Activated naive CD4-positive, alpha-beta T cell treated with anti-CD3 and anti-CD28 coated beads, Interleukin-2, amount 50 U/mL, for 16 hours (primary cell): Measurements from ENCODE around the gene ZAP70.

ENCODE experiments used
- DNase-seq: peaks from one replicate; pipeline ENCODE4 v3.0.0-alpha.2; 2020

ZAP70 gene

GRCh38 chr2:97755491-97755890 lies 42.1 kb downstream of the ZAP70 start:
- DNase-seq: no peak

DNA sequence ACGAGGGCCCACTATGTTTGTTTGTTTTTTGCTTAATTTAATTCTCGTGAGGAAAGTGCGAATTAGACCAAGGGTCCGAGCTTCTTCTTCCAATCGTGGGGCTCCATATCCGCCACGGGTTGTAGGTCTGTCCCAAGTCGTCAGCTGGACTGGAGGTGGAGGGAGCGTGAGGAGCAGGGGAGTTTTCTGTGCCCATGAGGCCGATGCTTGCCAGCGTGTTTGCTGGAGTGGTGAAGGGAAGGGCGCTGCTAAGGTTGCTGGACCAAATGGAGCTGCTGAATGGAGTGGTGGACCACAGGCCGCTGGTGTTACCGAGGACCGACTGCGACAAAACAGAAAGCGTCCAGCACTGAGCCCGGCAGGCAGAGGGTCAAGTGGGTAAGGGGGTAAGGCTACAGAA lies 43.7 kb downstream of the ZAP70 start:
- no peak for DNase-seq

- no peak for DNase-seq
Measured at GRCh38 chr2:97758131-97758705, 44.8 kb downstream of the ZAP70 start.

- DNase-seq: no peak
Measured at GRCh38 chr2:97759727-97760407, 46.5 kb downstream of the ZAP70 start.

GRCh38 chr2:97760480-97761049 lies 47.2 kb downstream of the ZAP70 start:
- no peak for DNase-seq

GRCh38 chr2:97761192-97761591 lies 47.8 kb downstream of the ZAP70 start:
- peak; percentile 41 for DNase-seq

DNA sequence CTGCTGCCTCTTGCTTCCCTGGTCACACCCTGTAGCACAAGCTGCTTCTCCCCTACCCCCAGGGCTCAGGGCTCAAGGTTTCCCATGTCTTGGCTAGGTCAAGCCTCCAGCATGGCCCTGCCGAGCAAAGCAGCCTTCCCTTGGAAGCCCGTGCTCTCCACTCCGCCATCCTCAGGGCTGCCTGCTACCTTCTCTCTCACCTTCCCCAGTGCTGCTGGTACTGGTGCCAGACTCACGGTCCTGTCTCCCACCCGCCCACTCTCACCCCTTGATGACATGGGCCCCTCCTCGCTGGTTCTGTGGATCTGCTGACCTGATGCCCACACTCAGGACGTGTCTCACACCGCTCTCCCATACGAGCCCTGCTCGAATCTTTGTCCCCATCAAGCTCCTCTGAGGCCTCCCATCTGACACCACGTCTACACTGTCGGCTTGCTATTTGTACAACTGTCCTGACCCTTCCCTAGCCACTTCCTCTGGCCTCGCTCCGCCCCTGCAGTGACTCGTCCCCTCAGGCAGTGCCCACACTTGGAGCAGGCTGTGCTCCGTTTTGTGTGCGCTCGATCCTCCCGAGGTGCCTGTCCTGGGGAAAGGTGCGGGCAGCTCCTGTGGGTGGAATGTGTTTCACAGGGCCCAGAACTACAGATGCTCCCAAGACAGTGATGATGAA lies 49.9 kb downstream of the ZAP70 start:
- DNase-seq: no peak

GRCh38 chr2:97764559-97765263 lies 51.3 kb downstream of the ZAP70 start:
- no peak for DNase-seq

GRCh38 chr2:97765933-97766332 lies 52.6 kb downstream of the ZAP70 start:
- DNase-seq: no peak

GRCh38 chr2:97766567-97766966 lies 53.2 kb downstream of the ZAP70 start:
- no peak for DNase-seq

DNA sequence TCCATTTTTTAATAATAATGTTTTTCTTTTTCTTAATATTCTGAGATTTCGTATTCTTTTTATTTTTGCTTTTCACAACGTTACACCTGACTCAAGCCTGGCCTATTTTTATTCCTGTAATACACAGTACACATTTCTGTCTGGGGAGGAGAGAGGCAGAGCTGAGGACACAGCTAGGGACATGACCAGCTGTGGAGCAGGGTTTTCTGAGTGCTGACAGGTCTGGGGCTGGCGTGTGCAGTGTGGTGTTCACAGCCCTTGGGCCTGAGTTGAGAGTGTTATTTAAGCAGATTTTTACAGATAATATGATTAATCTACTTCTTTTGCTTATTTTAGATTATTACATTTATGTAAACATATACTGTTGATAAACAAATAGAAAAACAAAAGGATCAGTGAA lies 55.9 kb downstream of the ZAP70 start:
- DNase-seq: no peak

DNA sequence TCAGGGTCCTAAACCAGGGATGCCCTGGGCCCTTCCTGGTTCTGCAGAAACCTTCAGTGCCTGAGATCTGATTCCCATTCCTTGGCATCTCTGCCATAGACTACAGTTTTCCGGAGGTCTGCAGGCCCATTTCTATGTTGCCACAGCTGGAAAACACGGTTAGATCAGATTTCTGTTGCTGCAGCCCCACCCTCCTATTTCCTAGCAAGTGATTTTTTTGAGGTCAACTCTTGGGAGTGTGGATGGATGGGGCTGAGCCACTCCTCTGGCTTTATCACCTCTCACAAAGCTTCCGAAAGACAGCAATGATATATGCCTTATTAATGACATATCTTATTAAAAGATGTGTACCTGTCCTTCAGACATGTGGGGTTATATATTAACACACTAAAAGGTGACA lies 56.3 kb downstream of the ZAP70 start:
- DNase-seq: no peak

DNA sequence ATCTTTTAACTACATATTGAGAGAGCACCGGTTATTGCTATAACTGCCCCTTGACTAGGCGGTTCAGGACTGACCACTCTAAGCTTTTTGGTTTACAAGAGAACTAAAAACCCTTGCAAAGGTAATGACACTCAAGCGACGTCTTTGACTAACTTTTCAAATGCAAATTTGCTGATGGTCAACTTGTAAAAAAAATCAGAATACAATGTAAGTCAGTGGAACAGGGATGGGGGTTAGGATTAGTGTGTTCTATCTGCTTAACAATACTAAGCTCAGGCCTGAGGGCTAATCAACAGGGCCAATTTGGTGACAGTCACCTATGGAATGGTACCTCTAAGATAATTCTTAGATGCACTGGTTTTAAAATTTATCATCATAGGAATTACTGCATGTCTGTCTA lies 57.1 kb downstream of the ZAP70 start:
- no peak for DNase-seq

- no peak for DNase-seq
Measured at GRCh38 chr2:97774425-97774824, 61.0 kb downstream of the ZAP70 start.

DNA sequence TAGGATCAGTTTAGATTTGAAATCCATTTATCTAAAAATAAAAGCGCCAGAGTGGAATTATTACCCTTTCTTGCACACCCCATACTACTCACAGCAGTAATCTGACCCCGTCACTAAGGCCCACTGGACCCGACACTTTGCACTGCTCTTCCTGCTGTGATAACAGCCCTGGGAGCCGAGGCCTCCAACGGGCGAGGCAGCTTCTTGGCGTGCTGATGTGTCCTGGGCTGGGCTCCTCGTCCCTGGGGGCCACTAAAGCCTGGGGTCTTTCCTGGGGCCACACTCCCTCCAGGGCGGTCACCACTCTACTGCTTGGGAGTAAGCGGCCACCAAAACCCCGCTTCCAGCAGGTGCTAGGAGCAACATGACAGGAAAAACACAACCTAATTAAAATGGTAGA lies 61.7 kb downstream of the ZAP70 start:
- no peak for DNase-seq

GRCh38 chr2:97779141-97779540 lies 65.8 kb downstream of the ZAP70 start:
- no peak for DNase-seq

- no peak for DNase-seq
Measured at GRCh38 chr2:97781981-97782380, 68.6 kb downstream of the ZAP70 start.

- DNase-seq: no peak
Measured at GRCh38 chr2:97784953-97785352, 71.6 kb downstream of the ZAP70 start.

DNA sequence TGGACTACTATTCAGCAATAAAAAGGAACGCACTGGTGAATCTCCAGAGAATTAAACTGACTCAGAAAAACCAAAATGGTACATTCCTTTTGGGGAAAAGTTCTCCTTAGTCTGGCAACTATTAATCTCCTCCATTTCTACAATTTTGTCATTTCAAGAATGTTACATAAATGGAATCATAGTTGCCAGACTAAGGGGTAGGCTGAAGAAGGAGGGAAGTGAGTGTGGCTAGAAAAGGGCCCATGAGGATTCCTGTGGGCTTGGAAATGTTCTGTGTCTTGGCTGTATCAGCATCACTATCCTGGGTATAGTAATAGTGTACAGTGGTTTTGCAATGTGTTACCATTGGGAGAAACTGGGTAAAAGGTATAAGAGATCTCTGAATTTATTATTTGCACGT lies 72.4 kb downstream of the ZAP70 start:
- DNase-seq: no peak

DNA sequence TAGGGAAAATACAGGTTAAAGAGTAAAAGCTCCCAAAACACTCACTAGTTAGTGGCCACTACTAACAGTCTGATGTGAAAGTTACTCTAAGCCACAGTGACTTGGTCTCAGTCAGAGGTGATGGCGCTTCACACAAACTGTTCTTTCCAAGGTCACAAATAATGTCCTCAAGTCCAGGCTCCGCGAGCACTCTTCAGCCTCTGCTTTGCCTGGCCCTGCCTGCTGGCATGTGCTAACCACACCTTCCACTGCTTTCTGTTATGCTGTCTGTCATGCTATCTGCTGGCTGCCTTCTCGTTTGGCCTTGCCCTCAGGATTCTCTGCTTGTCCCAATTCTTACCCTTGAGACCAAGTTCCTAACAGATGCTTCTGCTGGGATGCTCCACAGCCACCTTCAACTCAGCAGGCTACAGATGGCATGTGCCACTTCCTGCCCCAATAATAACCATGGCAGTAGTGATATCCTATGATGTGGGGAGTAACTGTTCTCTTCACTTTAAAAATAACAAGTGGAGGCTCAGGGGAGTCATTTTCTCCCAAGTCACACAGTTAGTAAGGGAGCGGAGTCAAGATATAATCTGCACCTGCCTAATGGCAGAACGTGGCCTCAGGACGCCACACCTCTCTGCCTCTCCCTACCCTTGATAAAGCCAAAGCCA lies 75.7 kb downstream of the ZAP70 start:
- no peak for DNase-seq
